Fibroblast of villous mesenchyme (primary cell): ENCODE data around the gene APOBEC3B. TPM values are rescaled to one million over a fixed set of nuclear protein-coding genes. Genes with fewer than 3 reads are reported as not detected.

Source experiments
- DNase-seq: peaks from one replicate; pipeline ENCODE4 v3.0.0-alpha.2; 2010; ENCODE audit warnings: low read depth
- H3K4me3 ChIP-seq: 2 replicates; pipeline ENCODE4 v1.5.1; 2011; ENCODE audit warnings: low read depth, mild to moderate bottlenecking, low read length
- CTCF ChIP-seq: IDR thresholded peaks from 2 replicates; pipeline ENCODE4 v1.5.1; 2012; ENCODE audit warnings: low read depth, mild to moderate bottlenecking, low read length; ENCODE audit not compliant: insufficient read depth
- total RNA-seq: library from RNA; depleted of rRNA; stranded (reverse); fragments of >200 nt; gene quantifications from 2 replicates; pipeline ENCODE4 v1.2.3, GENCODE V29; 2012

APOBEC3B gene
- total RNA-seq, 1 donor = 2.2 TPM

- no peak overlapping the region for H3K4me3 ChIP-seq
- DNase-seq = no peak
- TF ChIP-seq CTCF = no peak
Measured at GRCh38 chr22:38963872-38964271, 18.3 kb upstream of the APOBEC3B start.

GRCh38 chr22:38964306-38964705 is 17.8 kb upstream of the APOBEC3B start:
- no peak for TF ChIP-seq CTCF

GRCh38 chr22:38964989-38965388 is 17.2 kb upstream of the APOBEC3B start:
- H3K4me3 ChIP-seq = no peak overlapping the region
- DNase-seq = no peak
- TF ChIP-seq CTCF = no peak

More at GRCh38 chr22:38964306-38964705, 17.8 kb upstream of the APOBEC3B start:
- H3K4me3 ChIP-seq = no peak overlapping the region
- no peak for DNase-seq

- no peak for DNase-seq
- no peak for TF ChIP-seq CTCF
- no peak overlapping the region for H3K4me3 ChIP-seq
Measured at GRCh38 chr22:38965614-38966379, 16.4 kb upstream of the APOBEC3B start.

- no peak for DNase-seq
- no peak for TF ChIP-seq CTCF
- no peak overlapping the region for H3K4me3 ChIP-seq
Measured at GRCh38 chr22:38966380-38966702, 15.8 kb upstream of the APOBEC3B start.

- DNase-seq = no peak
- no peak for TF ChIP-seq CTCF
Measured at GRCh38 chr22:38966942-38967341, 15.2 kb upstream of the APOBEC3B start.

More at GRCh38 chr22:38966942-38967341, 15.2 kb upstream of the APOBEC3B start:
- H3K4me3 ChIP-seq = no peak overlapping the region
